HepG2 (cell line): Measurements from ENCODE around the gene MPIG6B. TPM values are rescaled to one million over a fixed set of nuclear protein-coding genes. Genes with fewer than 3 reads are reported as not detected.

Experiments
- CBX5 ChIP-seq: sonication (generic); formaldehyde crosslinking; IDR thresholded peaks from 2 replicates; pipeline ENCODE4 v1.4.0; 2020; ENCODE audit warnings: missing genetic modification reagents, borderline replicate concordance
- E2F1 ChIP-seq: sonication (generic); formaldehyde crosslinking; IDR thresholded peaks from 2 replicates; pipeline ENCODE4 v1.5.0; 2020; ENCODE audit warnings: missing genetic modification reagents
- ETV5 ChIP-seq: IDR thresholded peaks from 2 replicates; pipeline ENCODE4 v1.6.1; 2018; ENCODE audit warnings: missing biosample characterization, missing genetic modification reagents, inconsistent platforms, borderline replicate concordance
- KAT7 ChIP-seq: IDR thresholded peaks from 2 replicates; pipeline ENCODE4 v1.6.1; 2018; ENCODE audit warnings: borderline replicate concordance, missing compliant biosample characterization
- KLF9 ChIP-seq: IDR thresholded peaks from 2 replicates; pipeline ENCODE4 v1.6.1; 2016; ENCODE audit warnings: low read depth
- MEIS1 ChIP-seq: sonication (generic); formaldehyde crosslinking; IDR thresholded peaks from 2 replicates; pipeline ENCODE4 v1.9.0; 2021; ENCODE audit warnings: mild to moderate bottlenecking, missing genetic modification reagents, moderate library complexity, borderline replicate concordance
- MEIS2 ChIP-seq: sonication (generic); formaldehyde crosslinking; IDR thresholded peaks from 2 replicates; pipeline ENCODE4 v1.9.0; 2021; ENCODE audit warnings: mild to moderate bottlenecking, missing genetic modification reagents
- MTF2 ChIP-seq: sonication (generic); formaldehyde crosslinking; IDR thresholded peaks from 2 replicates; pipeline ENCODE4 v1.5.0; 2020; ENCODE audit warnings: missing genetic modification reagents, borderline replicate concordance
- MXD3 ChIP-seq: IDR thresholded peaks from 2 replicates; pipeline ENCODE4 v1.6.1; 2016; ENCODE audit warnings: mild to moderate bottlenecking, missing biosample characterization, missing genetic modification reagents
- SMAD3 ChIP-seq: sonication (generic); formaldehyde crosslinking; IDR thresholded peaks from 2 replicates; pipeline ENCODE4 v1.4.0; 2020; ENCODE audit warnings: missing genetic modification reagents
- SYNCRIP ChIP-seq: fragments of 200-400 bp; formaldehyde crosslinking; IDR thresholded peaks from 2 replicates; pipeline ENCODE4 v1.6.1; 2018; ENCODE audit warnings: mild to moderate bottlenecking, low read depth, low read length; ENCODE audit not compliant: insufficient read depth
- THAP9 ChIP-seq: sonication (generic); formaldehyde crosslinking; IDR thresholded peaks from 2 replicates; pipeline ENCODE4; 2020; ENCODE audit warnings: missing genetic modification reagents, mild to moderate bottlenecking, borderline replicate concordance
- XRCC5 ChIP-seq: fragments of 200-400 bp; formaldehyde crosslinking; optimal IDR thresholded peaks from 2 replicates; pipeline ENCODE3; 2017; ENCODE audit warnings: mild to moderate bottlenecking, low read length
- ZNF235 ChIP-seq: sonication (generic); formaldehyde crosslinking; IDR thresholded peaks from 2 replicates; pipeline ENCODE4 v1.8.1; 2023; ENCODE audit warnings: mild to moderate bottlenecking, missing genetic modification reagents, borderline replicate concordance
- ZNF710 ChIP-seq: sonication (generic); formaldehyde crosslinking; IDR thresholded peaks from 2 replicates; pipeline ENCODE4 v1.5.0; 2020; ENCODE audit warnings: mild to moderate bottlenecking, missing genetic modification reagents, borderline replicate concordance
- ZZZ3 ChIP-seq: sonication (generic); formaldehyde crosslinking; IDR thresholded peaks from 2 replicates; pipeline ENCODE4 v1.4.0; 2020; ENCODE audit warnings: missing genetic modification reagents, mild to moderate bottlenecking, borderline replicate concordance
- polyA plus RNA-seq, 8 experiments: library from polyadenylated mRNA; depleted of rRNA in 3 of 8; stranded (reverse) in 7 of 8; unstranded in 1 of 8; fragments of >200 nt; fragmentation: Illumina TruSeq in 4 of 8; extraction: Trizol in 4 of 8; gene quantifications; 2 replicates each; pipeline versions ENCODE4 v1.2.1 to v1.2.3, GENCODE V29; 2011 to 2016; ENCODE audit warnings: low read depth in 4 of 8, missing spikeins in 1 of 8, mixed read lengths in 1 of 8; ENCODE audit not compliant: insufficient read depth in 1 of 8
- total RNA-seq, 5 experiments: library from RNA; depleted of rRNA; stranded (reverse); fragments of >200 nt; fragmentation: Illumina TruSeq; extraction: Trizol; gene quantifications; 2 replicates each; pipeline ENCODE4 v1.2.3, GENCODE V29; 2016; ENCODE audit warnings: low read depth in 1 of 5
- TF ChIP-seq, protein P1 (sequence below): sonication (generic); formaldehyde crosslinking; IDR thresholded peaks from 2 replicates; pipeline ENCODE4 v1.5.0; 2020; ENCODE audit warnings: mild to moderate bottlenecking, missing genetic modification reagents
- TF ChIP-seq, protein P2 (sequence below): fragments of 450-650 bp; IDR thresholded peaks from 2 replicates; pipeline ENCODE4 v1.6.1; 2017

Gene MPIG6B
- total and polyA plus RNA-seq, 2 of the 13 experiments (the other 11 are each of a cell fraction or from before 2014, with no cell fraction given): not detected

GRCh38 chr6:31765910-31766794, 43.0 kb downstream of the MPIG6B start (continued):
- TF ChIP-seq, protein P1, sequence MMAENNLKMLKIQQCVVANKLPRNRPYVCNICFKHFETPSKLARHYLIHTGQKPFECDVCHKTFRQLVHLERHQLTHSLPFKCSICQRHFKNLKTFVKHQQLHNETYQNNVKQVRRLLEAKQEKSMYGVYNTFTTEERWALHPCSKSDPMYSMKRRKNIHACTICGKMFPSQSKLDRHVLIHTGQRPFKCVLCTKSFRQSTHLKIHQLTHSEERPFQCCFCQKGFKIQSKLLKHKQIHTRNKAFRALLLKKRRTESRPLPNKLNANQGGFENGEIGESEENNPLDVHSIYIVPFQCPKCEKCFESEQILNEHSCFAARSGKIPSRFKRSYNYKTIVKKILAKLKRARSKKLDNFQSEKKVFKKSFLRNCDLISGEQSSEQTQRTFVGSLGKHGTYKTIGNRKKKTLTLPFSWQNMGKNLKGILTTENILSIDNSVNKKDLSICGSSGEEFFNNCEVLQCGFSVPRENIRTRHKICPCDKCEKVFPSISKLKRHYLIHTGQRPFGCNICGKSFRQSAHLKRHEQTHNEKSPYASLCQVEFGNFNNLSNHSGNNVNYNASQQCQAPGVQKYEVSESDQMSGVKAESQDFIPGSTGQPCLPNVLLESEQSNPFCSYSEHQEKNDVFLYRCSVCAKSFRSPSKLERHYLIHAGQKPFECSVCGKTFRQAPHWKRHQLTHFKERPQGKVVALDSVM (CRISPR knock-in tag): peak; percentile 66; the same call in 1 of the 2 replicates
- TF ChIP-seq ZZZ3 (no peak), ETV5 (CRISPR knock-in tag) (peak; percentile 44; the same call in 1 of the 2 replicates), MTF2 (no peak), MXD3 (CRISPR knock-in tag) (peak; percentile 74; the same call in 1 of the 2 replicates), ZNF235 (peak; percentile 92; the same call in 1 of the 2 replicates), SYNCRIP (no peak), E2F1 (CRISPR knock-in tag) (no peak), ZNF710 (CRISPR knock-in tag) (peak; percentile 51; the same call in 1 of the 2 replicates), CBX5 (CRISPR knock-in tag) (no peak; the same call in 1 of the 2 replicates), KLF9 (CRISPR knock-in tag) (no peak), THAP9 (peak; percentile 42; the same call in 1 of the 2 replicates), XRCC5 (no peak), MEIS1 (CRISPR knock-in tag) (no peak), MEIS2 (no peak), SMAD3 (CRISPR knock-in tag) (no peak), KAT7 (CRISPR knock-in tag) (no peak)
- TF ChIP-seq, protein P2, sequence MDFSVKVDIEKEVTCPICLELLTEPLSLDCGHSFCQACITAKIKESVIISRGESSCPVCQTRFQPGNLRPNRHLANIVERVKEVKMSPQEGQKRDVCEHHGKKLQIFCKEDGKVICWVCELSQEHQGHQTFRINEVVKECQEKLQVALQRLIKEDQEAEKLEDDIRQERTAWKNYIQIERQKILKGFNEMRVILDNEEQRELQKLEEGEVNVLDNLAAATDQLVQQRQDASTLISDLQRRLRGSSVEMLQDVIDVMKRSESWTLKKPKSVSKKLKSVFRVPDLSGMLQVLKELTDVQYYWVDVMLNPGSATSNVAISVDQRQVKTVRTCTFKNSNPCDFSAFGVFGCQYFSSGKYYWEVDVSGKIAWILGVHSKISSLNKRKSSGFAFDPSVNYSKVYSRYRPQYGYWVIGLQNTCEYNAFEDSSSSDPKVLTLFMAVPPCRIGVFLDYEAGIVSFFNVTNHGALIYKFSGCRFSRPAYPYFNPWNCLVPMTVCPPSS: no peak
